VCaP (cell line): Measurements from ENCODE around the gene PTCH1.

Experiments
- H3K27ac ChIP-seq: fragments of 450-650 bp; 2 replicates; pipeline ENCODE4 v1.5.1; 2017
- CTCF ChIP-seq: fragments of 450-650 bp; conservative IDR thresholded peaks from 2 replicates; pipeline ENCODE4 v1.5.1; 2017; ENCODE audit warnings: mild to moderate bottlenecking, moderate library complexity

PTCH1 gene

GRCh38 chr9:95460518-95461164 lies 56.1 kb downstream of the PTCH1 start:
- H3K27ac ChIP-seq: peak overlapping the region; percentile 52

GRCh38 chr9:95459851-95460517 lies 56.8 kb downstream of the PTCH1 start:
- H3K27ac ChIP-seq: peak overlapping the region; percentile 52
- TF ChIP-seq CTCF: no peak

More at GRCh38 chr9:95460518-95461164, 56.1 kb downstream of the PTCH1 start:
- no peak for TF ChIP-seq CTCF

DNA sequence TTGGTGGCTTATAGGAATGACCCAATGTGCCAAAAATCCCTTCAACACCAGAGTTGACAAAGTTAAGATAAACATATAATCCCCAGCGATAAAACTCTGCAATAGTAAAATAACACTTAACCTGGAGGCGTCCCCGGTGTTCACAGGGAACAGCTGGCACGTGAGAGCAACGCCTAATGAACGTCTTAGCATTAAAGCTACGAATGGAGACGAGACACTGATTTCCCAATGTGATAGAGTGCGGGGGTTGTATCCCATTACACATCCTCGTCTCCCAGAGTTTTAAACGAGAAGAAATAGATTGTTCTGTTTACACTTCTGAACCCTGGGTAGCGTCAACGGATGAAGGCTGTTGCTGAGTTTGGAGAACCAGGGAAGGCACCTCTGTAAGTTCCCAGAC lies 57.6 kb downstream of the PTCH1 start:
- H3K27ac ChIP-seq: peak overlapping the region; percentile 52
- no peak for TF ChIP-seq CTCF

DNA sequence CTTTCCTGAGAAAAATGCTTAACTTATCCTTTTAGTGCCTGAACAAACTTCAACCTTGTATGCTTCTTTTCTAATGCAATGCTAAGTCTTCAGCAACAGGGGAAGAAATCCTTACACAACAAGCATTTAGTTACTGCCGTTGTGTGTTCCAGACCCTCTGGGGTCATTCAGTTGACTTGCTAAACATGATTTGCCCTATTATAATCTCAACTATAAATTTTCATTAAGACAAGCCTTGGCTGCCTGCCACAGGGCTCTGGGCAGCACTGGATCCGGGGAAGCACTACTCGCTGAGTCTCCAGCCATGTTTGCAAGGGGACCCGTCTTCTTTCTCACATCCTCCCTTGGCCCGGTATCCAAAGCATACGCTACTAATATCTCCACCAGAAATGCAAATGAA lies 58.1 kb downstream of the PTCH1 start:
- H3K27ac ChIP-seq: peak overlapping the region; percentile 52
- no peak for TF ChIP-seq CTCF

DNA sequence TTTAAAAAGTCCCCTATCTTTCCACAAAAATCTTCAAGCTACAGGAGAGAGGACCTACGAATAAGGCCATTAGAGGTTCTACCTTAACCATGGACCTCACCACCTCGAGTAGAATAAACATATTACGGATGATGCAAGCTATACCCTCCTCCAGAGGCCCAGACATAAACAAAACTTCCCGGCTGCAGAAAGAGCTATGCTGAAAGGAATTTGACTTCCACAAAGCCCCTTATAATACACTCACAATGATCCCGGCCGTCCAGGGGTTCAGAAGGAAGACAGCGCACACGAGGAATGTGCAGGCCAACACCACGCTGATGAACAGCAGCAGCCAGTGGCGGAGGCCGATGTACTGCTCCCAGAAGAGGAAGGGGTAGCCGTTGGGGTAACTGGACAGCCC lies 59.0 kb downstream of the PTCH1 start:
- peak overlapping the region; percentile 52 for H3K27ac ChIP-seq
- no peak for TF ChIP-seq CTCF

DNA sequence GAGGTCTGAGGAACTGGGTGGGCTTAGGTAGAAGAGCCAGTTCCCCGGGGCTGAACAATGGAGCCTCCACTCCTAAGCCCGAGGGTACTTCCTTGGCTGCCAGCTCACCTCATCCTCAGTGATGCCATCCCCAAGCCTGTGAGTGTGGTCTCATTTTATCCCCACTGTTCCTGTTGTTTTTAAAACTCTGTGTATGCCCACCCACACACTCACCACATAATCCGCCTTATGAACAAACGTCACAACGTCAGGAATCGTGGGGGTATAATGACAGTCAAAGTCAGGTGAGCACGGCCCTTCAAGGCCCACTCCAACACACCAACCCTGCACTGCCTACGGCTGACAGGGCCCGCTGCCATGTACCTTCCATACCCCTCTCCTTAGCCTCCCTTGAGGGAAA lies 61.1 kb downstream of the PTCH1 start:
- no peak for TF ChIP-seq CTCF
- no peak overlapping the region for H3K27ac ChIP-seq

- no peak overlapping the region for H3K27ac ChIP-seq
- no peak for TF ChIP-seq CTCF
Observed at GRCh38 chr9:95452176-95452575, 64.6 kb downstream of the PTCH1 start.
